ENCODE measurements around the gene F2R. TPM values are rescaled to one million over a fixed set of nuclear protein-coding genes. Genes with fewer than 3 reads are reported as not detected.

Gene F2R
- total and polyA plus RNA-seq, 2 donors (not counting 3 experiments of a cell fraction or from before 2014, with no cell fraction given): 342 to 599 TPM

DNA sequence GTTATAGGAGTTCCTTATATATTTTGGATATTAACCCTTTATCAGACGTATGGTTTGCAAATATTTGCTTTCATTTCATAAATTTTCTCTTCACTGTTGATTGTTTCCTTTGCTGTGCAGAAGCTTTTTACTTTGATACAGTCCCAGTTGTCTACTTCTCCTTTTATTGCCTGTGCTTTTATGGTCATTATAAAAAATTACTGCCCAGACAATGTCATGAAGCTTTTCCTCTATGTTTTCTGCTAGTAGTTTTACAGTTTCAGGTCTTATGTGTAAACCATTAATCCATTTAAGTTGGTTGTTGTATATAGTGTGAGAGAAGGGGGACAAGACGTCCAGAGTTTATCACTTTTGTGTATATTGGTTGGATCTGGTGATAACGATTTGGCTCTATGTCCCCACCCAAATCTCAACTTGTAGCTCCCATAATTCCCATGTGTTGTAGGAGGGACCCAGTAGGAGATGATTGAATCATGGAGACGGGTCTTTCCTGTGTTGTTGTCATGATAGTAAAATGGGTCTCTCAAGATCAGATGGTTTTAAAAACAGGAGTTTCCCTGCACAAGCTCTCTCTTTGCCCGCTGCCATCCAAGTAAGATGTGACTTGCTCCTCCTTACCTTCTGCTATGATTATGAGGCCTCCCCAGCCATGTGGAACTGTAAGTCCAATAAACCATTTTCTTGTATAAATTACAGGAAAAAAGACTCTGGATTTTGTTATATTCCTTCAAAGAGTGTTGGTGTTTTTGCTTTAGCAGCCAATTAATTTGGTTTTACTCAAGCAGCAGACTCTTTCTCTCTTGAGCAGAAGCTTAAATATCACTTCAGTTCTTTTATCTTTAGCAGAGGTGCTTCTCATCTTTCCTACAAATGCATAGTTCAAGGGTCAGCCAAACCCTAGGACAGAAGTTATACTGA is 13.7 kb downstream of the F2R start:
- no peak for DNase-seq (ENCODE audit: low read depth, low spot score)
- ChIA-PET POLR2A (no interaction called here), CTCF (interaction anchor here (1.1 to 2.1 kb wide), 2 partner anchors 8 to 128 kb away, joined by 3 to 5 read pairs; no protein-coding TSS in a partner anchor)
- no peaks in the 10 kb centered on the region for H3K9me1 ChIP-seq (replicated peaks; ENCODE audit: control insufficient read depth, extremely low read depth, insufficient read depth, low read length)
- no peak overlapping the region for H3K4me3 ChIP-seq (replicated peaks in 1 of 3; ENCODE audit: insufficient read depth in 1 of 3, low read depth in 1 of 3, low read length in 3 of 3)
- H3K36me3 ChIP-seq (ENCODE audit: control insufficient read depth in 2 of 2, extremely low read depth in 1 of 2, insufficient read depth in 2 of 2, low read length in 2 of 2): peaks cover 33 to 51% of the 10 kb centered on the region in 2 experiments
- peaks cover 96% of the 10 kb centered on the region for H3K79me2 ChIP-seq (ENCODE audit: control insufficient read depth, insufficient read depth, low read length)
- no peak overlapping the region for H2AFZ ChIP-seq (ENCODE audit: low read depth, low read length)
- intact Hi-C loops (cut with micrococcal nuclease) (no loop called here), dilution Hi-C loops (cut with MboI; ENCODE audit: extremely low pct_ligation_motif_present, low sequenced_read_pairs) (no loop called here)
- no peak for FAIRE-seq
- H3K4me2 ChIP-seq (ENCODE audit: insufficient read depth, low read length): no peak overlapping the region
- H3K27me3 ChIP-seq (ENCODE audit: control insufficient read depth in 2 of 2, insufficient read depth in 2 of 2, low read length in 2 of 2): no peaks in the 10 kb centered on the region
- no TSS peak for BruUV-seq (replicated peaks)
- H3K4me1 ChIP-seq (ENCODE audit: control insufficient read depth, extremely low read depth, insufficient read depth, low read length): no peaks in the 10 kb centered on the region
- no peak for TF ChIP-seq MYC (IDR thresholded peaks at IDR 0.05; ENCODE audit: low read depth, low read length)
- no peak overlapping the region for H3K9ac ChIP-seq (replicated peaks; ENCODE audit: extremely low read depth, insufficient read depth, low read length)
- H3K9me3 ChIP-seq (replicated peaks; ENCODE audit: control insufficient read depth, insufficient read depth, low read length): no peaks in the 10 kb centered on the region
- H4K20me1 ChIP-seq (replicated peaks; ENCODE audit: control insufficient read depth, extremely low read depth, insufficient read depth, low read length): peaks cover 31% of the 10 kb centered on the region
- no peak overlapping the region for H3K27ac ChIP-seq (ENCODE audit: insufficient read depth, low read depth, low read length)

DNA sequence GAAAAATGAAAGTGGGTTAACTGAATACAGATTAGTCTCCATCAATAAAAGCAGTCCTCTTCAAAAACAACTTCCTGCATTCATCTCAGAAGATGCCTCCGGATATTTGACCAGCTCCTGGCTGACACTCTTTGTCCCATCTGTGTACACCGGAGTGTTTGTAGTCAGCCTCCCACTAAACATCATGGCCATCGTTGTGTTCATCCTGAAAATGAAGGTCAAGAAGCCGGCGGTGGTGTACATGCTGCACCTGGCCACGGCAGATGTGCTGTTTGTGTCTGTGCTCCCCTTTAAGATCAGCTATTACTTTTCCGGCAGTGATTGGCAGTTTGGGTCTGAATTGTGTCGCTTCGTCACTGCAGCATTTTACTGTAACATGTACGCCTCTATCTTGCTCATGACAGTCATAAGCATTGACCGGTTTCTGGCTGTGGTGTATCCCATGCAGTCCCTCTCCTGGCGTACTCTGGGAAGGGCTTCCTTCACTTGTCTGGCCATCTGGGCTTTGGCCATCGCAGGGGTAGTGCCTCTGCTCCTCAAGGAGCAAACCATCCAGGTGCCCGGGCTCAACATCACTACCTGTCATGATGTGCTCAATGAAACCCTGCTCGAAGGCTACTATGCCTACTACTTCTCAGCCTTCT is 16.6 kb downstream of the F2R start:
- ChIA-PET CTCF (interaction anchor here (2.0 kb wide), 1 partner anchor 42 kb away, joined by 4 read pairs; no protein-coding TSS in a partner anchor), POLR2A (no interaction called here)
- intact Hi-C loops (cut with micrococcal nuclease) (no loop called here), dilution Hi-C loops (cut with MboI; ENCODE audit: extremely low pct_ligation_motif_present, low sequenced_read_pairs) (no loop called here)
- BruUV-seq (replicated peaks): no TSS peak
- Histone ChIP-seq H3K9me1 (replicated peaks; ENCODE audit: control insufficient read depth, extremely low read depth, insufficient read depth, low read length) (no peaks in the 10 kb centered on the region), H3K9me3 (replicated peaks; ENCODE audit: control insufficient read depth, insufficient read depth, low read length) (no peaks in the 10 kb centered on the region), H3K4me1 (ENCODE audit: control insufficient read depth, extremely low read depth, insufficient read depth, low read length) (peaks cover 8% of the 10 kb centered on the region), H3K9ac (replicated peaks; ENCODE audit: extremely low read depth, insufficient read depth, low read length) (no peak overlapping the region), H3K27me3 (ENCODE audit: control insufficient read depth in 2 of 2, insufficient read depth in 2 of 2, low read length in 2 of 2) (no peaks in the 10 kb centered on the region), H3K4me2 (ENCODE audit: insufficient read depth, low read length) (no peak overlapping the region), H2AFZ (ENCODE audit: low read depth, low read length) (no peak overlapping the region), H4K20me1 (replicated peaks; ENCODE audit: control insufficient read depth, extremely low read depth, insufficient read depth, low read length) (peaks cover 17% of the 10 kb centered on the region), H3K79me2 (ENCODE audit: control insufficient read depth, insufficient read depth, low read length) (peaks cover 67% of the 10 kb centered on the region), H3K27ac (ENCODE audit: insufficient read depth, low read depth, low read length) (no peak overlapping the region), H3K36me3 (ENCODE audit: control insufficient read depth in 2 of 2, extremely low read depth in 1 of 2, insufficient read depth in 2 of 2, low read length in 2 of 2) (peaks cover 34% of the 10 kb centered on the region in 2 experiments), H3K4me3 (replicated peaks in 1 of 3; ENCODE audit: insufficient read depth in 1 of 3, low read depth in 1 of 3, low read length in 3 of 3) (no peak overlapping the region)
- DNase-seq (ENCODE audit: low read depth, low spot score) (no peak), FAIRE-seq (no peak)
- TF ChIP-seq CTCF (IDR thresholded peaks at IDR 0.05; ENCODE audit: extremely low read depth in 1 of 2, insufficient read depth in 1 of 2, low read depth in 1 of 2, low read length in 2 of 2) (no peak), POLR2A (IDR thresholded peaks at IDR 0.05; ENCODE audit: low read depth, low read length) (no peak), POLR2AphosphoS5 (IDR thresholded peaks at IDR 0.05; ENCODE audit: insufficient read depth, low read depth, low read length) (peak; percentile 19)

Data from endothelial cell of umbilical vein (primary cell).